Transverse colon (tissue), 4 donors: ENCODE results near the gene ANKRD52. TPM values are rescaled to one million over a fixed set of nuclear protein-coding genes. Genes with fewer than 3 reads are reported as not detected.

Source experiments
- DNase-seq: peaks from one replicate; pipeline ENCODE4 v3.0.0-alpha.2; 2019
- H3K27ac ChIP-seq, 4 donors: fragments of 200-600 bp; sonication (generic); 2 replicates each; pipeline ENCODE4 v1.5.1; 2016 to 2018; ENCODE audit warnings: inconsistent platforms in 4 of 4
- H3K27me3 ChIP-seq: fragments of 200-600 bp; sonication (generic); 2 replicates; pipeline ENCODE4 v1.5.1; 2017; ENCODE audit warnings: inconsistent platforms
- H3K36me3 ChIP-seq, 4 donors: fragments of 200-600 bp; sonication (generic); 2 replicates each; pipeline ENCODE4 v1.5.1; 2017 to 2019; ENCODE audit warnings: inconsistent platforms in 4 of 4
- H3K4me1 ChIP-seq, 4 donors: fragments of 200-600 bp; sonication (generic); 2 replicates each; pipeline ENCODE4 v1.5.1; 2017 to 2020; ENCODE audit warnings: inconsistent platforms in 4 of 4
- H3K4me3 ChIP-seq, 4 donors: fragments of 200-600 bp; sonication (generic); 1 replicate in 1 of 4; 2 replicates in 3 of 4; pipeline versions ENCODE4 v1.5.1 to v1.6.1; 2017 to 2019; ENCODE audit warnings: inconsistent platforms in 4 of 4
- H3K9me3 ChIP-seq, 2 donors: fragments of 200-600 bp; sonication (generic); 2 replicates each; pipeline ENCODE4 v1.5.1; 2017 to 2019; ENCODE audit warnings: inconsistent platforms in 2 of 2
- CTCF ChIP-seq, 5 experiments: fragments of 200-600 bp in 3 of 5; fragments of 450-650 bp in 2 of 5; sonication (generic) in 3 of 5; IDR thresholded peaks; 1 replicate in 2 of 5; 2 replicates in 3 of 5; pipeline ENCODE4 v1.5.1; 2016 to 2017; ENCODE audit warnings: antibody characterized with exemption in 5 of 5, inconsistent platforms in 3 of 5, mild to moderate bottlenecking in 2 of 5, moderate library complexity in 1 of 5
- EP300 ChIP-seq: sonication (generic); formaldehyde crosslinking; IDR thresholded peaks from one replicate; pipeline ENCODE4 v1.6.1; 2017; ENCODE audit warnings: antibody characterized with exemption, low read depth
- POLR2A ChIP-seq: fragments of 450-650 bp; IDR thresholded peaks from one replicate; pipeline ENCODE4 v1.6.1; 2016; ENCODE audit warnings: antibody characterized with exemption, mild to moderate bottlenecking, moderate library complexity
- POLR2AphosphoS5 ChIP-seq, 3 donors: sonication (generic); formaldehyde crosslinking; IDR thresholded peaks; one replicate each; pipeline ENCODE4 v1.6.1; 2016; ENCODE audit warnings: antibody characterized with exemption in 3 of 3
- WGBS, 2 donors: methylation state at CpG; one replicate each; pipeline ENCODE4 v1.1.5; 2018; ENCODE audit warnings: low coverage in 1 of 2; 5-methylcytosine and 5-hydroxymethylcytosine counted together
- in situ Hi-C, 4 donors: fragments of 200-750 bp; cut with MboI; loops; one replicate each; pipeline versions ENCODE4 v1.15.0 to v1.15.1; 2017; ENCODE audit warnings: low sequenced_read_pairs in 3 of 4, low pct_ligation_motif_present in 1 of 4, low pct_unique_long_range_greater_than_20kb in 1 of 4
- intact Hi-C: fragments of 100-400 bp; cut with DNase I; formaldehyde crosslinking; loops from one replicate; pipeline ENCODE4 v1.15.1; 2023; ENCODE audit warnings: low total_unique reads
- total RNA-seq, 4 donors: library from RNA; depleted of rRNA; stranded (reverse); fragments of >200 nt; gene quantifications; one replicate each; pipeline ENCODE4 v1.1.0, GENCODE V29; 2016

The ANKRD52 gene
- total RNA-seq, 4 donors from 2014 or later, result 28.4 to 120 (median 40.0) TPM

GRCh38 chr12:56253091-56253490 lies 5.1 kb downstream of the ANKRD52 start:
- Histone ChIP-seq H3K27me3 (no peaks in the 10 kb centered on the region), H3K4me3 (no peak overlapping the region), H3K36me3 (peaks cover 0 to 68% (median 38%) of the 10 kb centered on the region in 4 donors), H3K9me3 (no peaks in the 10 kb centered on the region), H3K27ac (no peak overlapping the region), H3K4me1 (peaks cover 11 to 16% (median 15%) of the 10 kb centered on the region in 4 donors)
- TF ChIP-seq POLR2AphosphoS5 (IDR thresholded peaks at IDR 0.05), result no peak
- no peak for TF ChIP-seq EP300
- no peak for TF ChIP-seq CTCF (IDR thresholded peaks at IDR 0.05)
- TF ChIP-seq POLR2A, result no peak
- no peak for DNase-seq
- intact Hi-C loops, result no loop called here
- in situ Hi-C loops, result no loop called here
- 96% methylated on average over 7 of the region's 11 CpGs; no CpG with 5 or more reads in 1 of the 2 donors for WGBS, 2 donors

GRCh38 chr12:56252649-56253048 lies 5.5 kb downstream of the ANKRD52 start:
- no peak for DNase-seq
- Histone ChIP-seq H3K4me3 (no peak overlapping the region), H3K27me3 (no peaks in the 10 kb centered on the region), H3K36me3 (peaks cover 0 to 73% (median 41%) of the 10 kb centered on the region in 4 donors), H3K4me1 (peaks cover 11 to 15% (median 14%) of the 10 kb centered on the region in 4 donors), H3K9me3 (no peaks in the 10 kb centered on the region), H3K27ac (no peak overlapping the region)
- intact Hi-C loops (no loop called here), in situ Hi-C loops (no loop called here)
- TF ChIP-seq POLR2AphosphoS5 (IDR thresholded peaks at IDR 0.05) (no peak), CTCF (IDR thresholded peaks at IDR 0.05) (no peak), POLR2A (no peak)
- 98% methylated on average over 3 of the region's 3 CpGs; no CpG with 5 or more reads in 1 of the 2 donors for WGBS, 2 donors

- peaks cover 0 to 89% (median 40%) of the 10 kb centered on the region in 4 donors for H3K36me3 ChIP-seq
- DNase-seq, result no peak
- TF ChIP-seq POLR2AphosphoS5 (IDR thresholded peaks at IDR 0.05) (no peak), POLR2A (no peak), EP300 (no peak), CTCF (IDR thresholded peaks at IDR 0.05) (no peak)
- H3K4me3 ChIP-seq, result no peak overlapping the region
- in situ Hi-C loops, result no loop called here
- no peaks in the 10 kb centered on the region for H3K4me1 ChIP-seq
- intact Hi-C loops, result no loop called here
- no peaks in the 10 kb centered on the region for H3K9me3 ChIP-seq
- no peak overlapping the region for H3K27ac ChIP-seq
- WGBS, 2 donors, result 97% methylated on average over 7 of the region's 8 CpGs; no CpG with 5 or more reads in 1 of the 2 donors
- no peaks in the 10 kb centered on the region for H3K27me3 ChIP-seq
Measured at GRCh38 chr12:56248711-56249110, 9.5 kb downstream of the ANKRD52 start.

- in situ Hi-C loops, result no loop called here
- Histone ChIP-seq H3K36me3 (peaks cover 0 to 89% (median 39%) of the 10 kb centered on the region in 4 donors), H3K4me1 (no peaks in the 10 kb centered on the region), H3K27me3 (no peaks in the 10 kb centered on the region), H3K9me3 (no peaks in the 10 kb centered on the region), H3K4me3 (no peak overlapping the region), H3K27ac (no peak overlapping the region)
- no peak for DNase-seq
- intact Hi-C loops, result no loop called here
- 94 to 100% methylated on average over 7 to 16 of the region's 16 CpGs for WGBS, 2 donors
- TF ChIP-seq CTCF (IDR thresholded peaks at IDR 0.05) (no peak), POLR2A (no peak), POLR2AphosphoS5 (IDR thresholded peaks at IDR 0.05) (no peak), EP300 (no peak)
Measured at GRCh38 chr12:56247923-56248322, 10.3 kb downstream of the ANKRD52 start.
